ENCODE results near the gene RIPOR2.
"Not testable (repeated sequence)": the region's sequence is repeated elsewhere in the genome, so short reads cannot be mapped to it uniquely, and the experiment has no call there.

Gene RIPOR2

GRCh38 chr6:24905483-24905882, 30.3 kb downstream of the RIPOR2 start:
- no peak for DNase-seq (ENCODE audit: low read depth)

DNA sequence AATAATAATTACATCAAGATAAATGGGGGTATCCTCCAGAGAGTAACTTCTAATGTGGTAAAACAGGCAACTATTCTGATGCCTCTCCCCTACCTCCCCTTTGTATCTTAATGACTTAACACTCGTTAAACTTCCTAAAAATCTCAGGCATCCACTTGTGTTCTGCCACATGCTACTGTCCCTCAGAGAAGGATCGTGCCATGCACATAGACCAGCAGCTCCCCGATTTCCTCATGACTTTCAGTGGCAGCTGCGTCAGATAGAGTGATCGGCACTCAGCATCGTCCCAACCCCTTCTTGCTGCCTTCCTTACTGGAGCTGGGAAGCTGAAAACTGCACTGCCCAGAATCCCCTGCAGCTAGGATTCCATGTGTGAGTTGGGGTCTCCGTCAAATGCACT, 32.1 kb downstream of the RIPOR2 start:
- no peak for DNase-seq (ENCODE audit: low read depth)

DNA sequence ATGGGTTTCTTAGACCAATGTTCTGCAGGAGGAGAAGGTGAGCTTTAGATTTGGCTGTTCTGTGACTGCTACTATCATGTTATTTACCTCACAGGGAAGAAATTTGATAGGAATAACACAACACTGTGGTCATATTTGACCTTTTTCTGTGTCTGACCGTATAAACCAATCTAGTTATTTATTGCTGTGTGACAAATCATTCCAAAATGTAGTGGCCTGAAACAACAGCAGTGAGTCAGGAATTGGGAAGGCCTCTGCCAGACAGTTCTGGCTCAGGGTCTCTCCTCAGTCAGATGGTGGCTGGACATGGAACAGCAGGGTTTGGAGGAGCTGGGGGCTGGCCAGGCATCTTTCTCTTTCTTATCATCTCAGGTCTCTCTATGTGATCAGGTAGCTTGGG, 33.0 kb downstream of the RIPOR2 start:
- DNase-seq (ENCODE audit: low read depth) = peak; percentile 41

DNA sequence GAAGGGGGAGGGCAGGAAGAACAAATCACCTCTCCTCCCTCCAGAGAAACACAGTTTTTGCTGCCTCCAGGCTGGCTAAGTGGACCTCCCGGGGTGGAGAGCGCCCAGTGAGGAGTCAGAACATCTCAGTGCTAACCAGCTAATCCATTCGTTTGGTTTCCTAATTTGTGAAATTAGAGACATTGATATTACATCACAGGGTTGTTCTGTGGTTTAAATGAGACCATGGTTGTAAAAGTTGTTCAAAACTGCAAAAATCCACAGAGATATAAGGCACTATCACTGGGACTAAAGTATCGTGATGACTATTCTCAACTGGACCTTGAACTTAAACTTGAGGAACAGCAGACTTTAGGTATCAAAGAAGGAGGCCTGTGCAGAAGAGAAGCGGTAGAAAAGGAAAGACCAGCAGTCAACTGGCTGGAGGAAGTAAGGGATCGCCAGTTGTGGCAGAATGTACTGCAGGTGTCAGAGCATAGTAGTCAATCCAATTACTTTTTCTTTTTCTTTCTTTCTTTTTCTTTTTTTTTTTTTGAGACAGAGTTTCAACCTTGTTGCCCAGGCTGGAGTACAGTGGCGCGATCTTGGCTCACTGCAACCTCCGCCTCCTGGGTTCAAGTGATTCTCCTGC, 33.9 kb downstream of the RIPOR2 start:
- no peak for DNase-seq (ENCODE audit: low read depth)

DNA sequence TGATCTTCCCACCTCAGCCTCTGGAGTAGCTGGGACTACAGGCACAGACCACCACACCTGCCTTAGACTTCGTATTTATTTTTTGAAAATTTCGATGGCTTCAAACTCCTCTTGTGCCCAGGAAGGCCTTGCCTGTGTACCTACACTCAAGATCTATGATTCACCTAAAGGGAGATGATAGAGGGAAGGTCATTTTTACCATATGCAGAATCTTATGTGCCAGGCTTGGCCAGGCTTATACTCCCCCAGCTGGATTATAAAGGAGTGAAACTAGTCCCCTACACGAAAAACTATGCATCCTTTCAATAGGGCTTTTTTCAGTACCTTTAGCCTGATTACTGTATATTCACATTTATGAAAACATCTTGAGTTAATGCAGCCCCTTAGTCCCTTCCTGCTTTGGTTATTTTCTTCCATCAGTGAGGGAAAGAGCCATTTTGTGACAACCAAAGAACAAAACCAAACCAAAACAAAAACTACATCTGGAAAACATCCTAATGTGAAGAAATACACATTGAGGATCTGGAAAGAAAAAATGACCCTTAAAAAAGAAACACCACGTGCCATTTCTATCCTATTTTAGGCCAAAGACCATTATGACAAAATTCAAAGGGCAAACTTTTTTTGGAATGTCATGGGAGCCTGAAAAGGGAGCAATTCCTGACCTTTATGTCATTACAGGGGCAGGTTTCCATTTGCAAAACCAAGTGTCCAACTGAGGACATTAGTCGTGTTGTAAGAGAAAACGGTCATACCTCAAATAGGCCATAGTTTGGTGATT, 34.7 kb downstream of the RIPOR2 start:
- no peak for DNase-seq (ENCODE audit: low read depth)

- DNase-seq (ENCODE audit: low read depth) = no peak
These were observed 35.8 kb downstream of the RIPOR2 start for GRCh38 chr6:24899997-24900325.

- no peak for DNase-seq (ENCODE audit: low read depth)
These were observed 36.4 kb downstream of the RIPOR2 start for GRCh38 chr6:24899136-24899996.

DNA sequence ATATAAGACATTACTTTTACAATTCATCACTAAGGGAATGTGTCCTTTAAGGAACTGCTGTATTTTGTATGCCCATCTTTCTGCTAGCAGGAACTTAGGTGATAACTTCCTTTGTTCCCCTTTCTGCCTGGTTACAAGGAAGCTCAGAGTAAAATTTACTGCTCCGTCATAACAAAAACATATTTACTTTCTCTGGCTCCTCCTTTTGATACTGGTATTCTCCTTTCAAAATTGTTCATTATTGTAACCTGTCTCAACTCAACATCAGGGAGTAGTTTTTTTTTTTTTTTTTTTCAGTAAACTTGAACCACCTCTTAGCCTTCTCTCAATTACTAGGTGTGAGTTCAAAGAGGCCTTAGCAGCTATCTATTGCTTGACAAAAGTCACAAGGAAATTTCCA, 37.1 kb downstream of the RIPOR2 start:
- no peak for DNase-seq (ENCODE audit: low read depth)

DNA sequence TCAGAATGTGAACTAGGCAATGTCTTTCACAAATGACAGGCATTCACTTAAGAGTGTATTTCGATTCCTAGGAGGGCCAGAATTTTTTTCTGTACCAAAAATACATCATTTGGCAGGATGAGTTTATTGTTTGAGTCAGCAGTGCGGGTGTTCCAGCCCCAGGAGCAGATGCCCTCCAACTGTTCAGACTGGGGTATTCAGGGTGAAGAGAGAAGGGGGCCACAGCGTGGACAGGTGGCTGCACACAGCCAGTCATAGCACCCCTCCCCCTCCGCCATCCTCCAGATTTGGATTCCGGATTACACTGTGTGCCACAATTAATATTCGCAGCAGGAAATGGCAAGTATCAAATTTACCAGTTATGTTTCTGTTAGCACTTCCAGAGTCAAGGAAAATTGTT, 38.6 kb downstream of the RIPOR2 start:
- DNase-seq (ENCODE audit: low read depth) = no peak

DNA sequence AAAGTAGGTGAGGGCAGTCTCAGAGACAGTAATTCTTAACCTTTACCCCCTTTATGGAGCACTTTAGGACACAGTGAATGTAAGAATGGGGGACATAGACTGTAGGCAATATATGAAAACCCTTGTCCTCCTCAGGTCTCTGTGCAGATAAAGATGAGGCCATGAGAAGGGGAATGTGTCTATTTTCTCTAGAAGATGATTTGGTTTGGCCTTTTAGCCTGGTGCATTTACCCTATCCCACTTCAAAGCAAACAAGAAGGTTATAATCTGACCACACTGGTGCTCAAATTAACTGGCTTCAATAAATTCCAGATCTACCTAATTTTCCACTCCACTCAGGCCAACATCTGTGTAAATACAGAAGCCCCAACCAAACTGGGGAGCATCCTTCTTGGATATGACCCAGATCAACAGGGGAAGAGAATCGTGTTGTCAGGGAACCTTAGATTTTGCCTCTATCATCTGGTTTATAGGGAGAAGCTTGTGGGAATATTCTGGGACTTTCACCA, 42.4 kb downstream of the RIPOR2 start:
- DNase-seq (ENCODE audit: low read depth) = no peak

DNA sequence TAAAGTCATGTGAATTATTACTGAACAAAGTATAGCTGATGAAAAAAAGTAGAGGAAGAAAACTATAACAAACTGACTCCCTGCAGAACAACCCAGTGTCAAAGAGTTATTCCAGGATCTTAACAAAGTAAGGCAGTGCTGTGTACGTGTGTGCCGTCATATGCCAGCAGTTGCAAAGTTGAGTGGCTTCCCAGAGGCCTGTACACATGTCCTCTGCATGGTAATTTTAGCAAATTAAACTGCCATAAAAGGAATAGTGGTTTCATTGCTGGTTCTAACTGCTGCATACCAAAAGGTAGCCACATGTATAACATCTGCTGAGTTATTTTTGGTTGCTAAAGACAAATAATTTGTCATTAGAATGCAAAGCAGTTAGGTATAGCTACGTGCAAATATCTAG, 44.8 kb downstream of the RIPOR2 start:
- DNase-seq (ENCODE audit: low read depth) = no peak

- no peak for DNase-seq (ENCODE audit: low read depth)
These were observed 45.3 kb downstream of the RIPOR2 start for GRCh38 chr6:24890471-24890870.

DNA sequence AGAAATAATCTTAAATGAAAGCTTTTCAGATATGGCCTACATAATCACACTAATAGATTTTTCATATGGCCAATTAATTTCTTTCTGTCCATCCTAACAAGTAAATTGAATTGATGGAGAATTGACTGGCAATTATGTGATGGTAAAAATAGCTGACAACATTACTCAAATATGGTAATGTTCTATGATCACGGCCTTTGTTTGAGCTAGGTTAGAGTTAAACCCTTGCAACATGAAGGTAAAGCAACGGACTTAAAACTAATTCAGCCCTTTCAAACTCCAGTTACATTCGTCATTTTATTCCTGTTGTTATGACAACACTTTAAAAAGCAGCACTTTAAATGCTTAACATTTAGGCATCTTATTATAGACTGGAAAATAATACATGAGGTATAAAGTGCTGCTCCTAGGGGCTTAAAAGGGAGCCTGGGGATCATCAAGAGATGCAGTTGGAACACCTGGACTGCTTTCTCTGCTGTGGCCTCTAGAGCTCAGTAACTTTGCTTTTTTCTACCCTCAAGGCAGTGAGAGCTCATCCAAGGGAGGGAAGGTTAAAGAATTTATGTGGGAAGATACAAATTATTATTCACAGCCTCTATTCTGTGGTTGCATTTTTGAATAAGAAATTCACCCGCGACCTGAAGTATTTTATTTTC, 46.9 kb downstream of the RIPOR2 start:
- DNase-seq (ENCODE audit: low read depth) = no peak

DNA sequence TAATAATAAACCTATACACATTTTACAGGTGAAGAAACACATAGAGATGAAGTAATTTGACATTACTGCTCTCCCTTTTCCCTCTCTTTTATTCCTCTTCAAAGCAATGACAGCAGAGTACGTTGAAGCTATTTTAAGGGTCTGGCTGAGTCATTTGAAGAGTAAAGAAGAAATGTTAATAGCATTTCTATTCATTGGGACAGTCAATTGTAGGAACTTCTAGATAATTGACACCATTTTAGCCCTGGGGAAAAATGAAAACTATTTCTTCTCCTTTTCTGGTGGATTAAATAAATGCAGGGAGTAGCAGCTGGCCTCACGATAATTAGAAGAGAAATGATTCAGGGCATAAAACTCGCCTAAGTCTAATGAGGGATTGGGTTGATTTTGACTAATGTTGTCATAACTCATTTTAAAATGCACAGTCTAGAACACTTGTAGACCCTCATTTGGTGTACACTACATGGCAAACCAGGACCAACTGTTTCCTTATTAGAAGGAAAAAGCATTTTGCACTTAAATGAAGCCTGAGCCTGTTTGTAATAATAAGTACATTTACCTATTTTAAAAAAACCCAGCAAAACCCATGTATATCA, 48.1 kb downstream of the RIPOR2 start:
- no peak for DNase-seq (ENCODE audit: low read depth)

GRCh38 chr6:24883618-24884017, 52.1 kb downstream of the RIPOR2 start:
- peak; percentile 36 for DNase-seq (ENCODE audit: low read depth)

GRCh38 chr6:24882835-24883555, 52.8 kb downstream of the RIPOR2 start:
- no peak for DNase-seq (ENCODE audit: low read depth)

GRCh38 chr6:24882295-24882694, 53.5 kb downstream of the RIPOR2 start:
- no peak for DNase-seq (ENCODE audit: low read depth)

DNA sequence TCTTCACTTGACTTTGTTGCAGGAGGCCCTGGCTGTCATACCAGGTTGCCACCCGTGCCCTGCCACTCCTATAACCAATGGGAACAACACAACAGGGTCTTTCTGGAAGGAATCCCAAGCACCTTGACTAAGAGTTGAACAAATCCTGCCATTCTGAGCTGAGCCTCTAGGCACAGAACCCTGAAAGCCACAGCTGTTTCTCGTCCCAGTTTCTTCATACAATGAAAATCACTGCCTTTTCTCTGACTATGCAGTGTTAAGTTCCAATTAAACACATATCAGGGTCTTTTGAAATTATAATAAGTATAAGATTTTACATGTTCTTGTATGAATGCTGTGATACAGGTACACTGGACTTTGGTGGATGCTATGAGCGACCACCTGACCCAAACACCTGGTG, 54.4 kb downstream of the RIPOR2 start:
- no peak for DNase-seq (ENCODE audit: low read depth)

DNA sequence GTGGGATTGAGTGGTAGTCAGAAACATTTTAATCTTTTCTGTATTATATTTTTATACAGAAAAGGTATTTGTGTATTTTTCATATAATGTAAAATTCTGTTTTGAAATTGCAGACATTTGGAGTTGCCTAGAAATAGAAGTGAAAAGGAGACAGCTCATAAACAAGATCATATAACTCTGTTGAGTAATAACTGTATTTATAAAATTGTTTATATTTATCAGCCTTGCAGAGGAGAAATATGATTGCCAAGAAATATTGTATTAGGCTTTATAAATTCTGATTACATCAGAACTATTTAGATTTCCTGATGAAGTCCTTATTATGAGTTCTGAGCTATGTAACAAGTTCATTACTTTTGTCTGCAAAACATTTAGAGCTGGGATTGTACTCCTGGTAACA, 55.3 kb downstream of the RIPOR2 start:
- no peak for DNase-seq (ENCODE audit: low read depth)

DNA sequence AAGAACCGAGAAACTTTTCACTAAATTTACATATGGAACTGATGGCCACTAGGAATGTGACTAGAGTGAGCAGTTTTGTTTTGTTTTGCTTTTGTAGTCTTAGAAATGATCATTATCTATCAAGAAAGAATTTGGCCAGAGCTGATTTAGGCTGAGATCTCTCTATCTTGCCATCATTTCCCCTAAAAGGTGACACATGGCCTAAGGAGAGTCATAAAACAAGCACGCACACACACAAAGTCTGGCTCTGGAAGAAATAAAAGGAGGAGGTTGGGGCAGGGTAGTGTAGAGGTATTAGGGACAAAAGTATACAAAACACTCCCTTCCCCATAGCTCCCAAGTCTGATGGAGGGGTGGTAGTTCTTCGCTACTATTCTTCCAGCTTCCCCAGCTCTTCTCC, 56.4 kb downstream of the RIPOR2 start:
- no peak for DNase-seq (ENCODE audit: low read depth)

DNA sequence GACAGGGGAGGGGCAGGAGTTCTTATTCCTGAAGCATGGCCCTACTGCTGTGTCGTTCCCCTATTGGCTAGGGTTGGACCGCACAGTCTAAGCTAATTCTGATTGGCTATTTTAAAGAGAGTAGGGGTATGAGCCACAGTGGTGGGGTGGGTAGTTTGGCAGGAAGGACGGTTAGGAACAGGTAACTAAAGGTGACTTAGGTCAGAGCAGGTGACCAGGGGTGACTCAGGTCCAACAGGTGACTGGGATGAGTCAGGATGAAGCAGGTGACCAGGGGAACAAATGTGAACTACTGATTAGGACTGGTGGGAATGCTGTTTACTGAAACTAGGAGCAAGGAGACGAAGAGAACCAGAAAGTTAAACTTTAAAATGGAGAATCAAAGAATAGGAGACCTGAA, 58.0 kb downstream of the RIPOR2 start:
- not testable (repeated sequence) for DNase-seq (ENCODE audit: low read depth)

Measured in non-pigmented ciliary epithelial cell (primary cell).